ENCODE data around the gene PRRC2B. TPM values are rescaled to one million over a fixed set of nuclear protein-coding genes. Genes with fewer than 3 reads are reported as not detected.
"Not testable (repeated sequence)": the region's sequence is repeated elsewhere in the genome, so short reads cannot be mapped to it uniquely, and the experiment has no call there.

Gene PRRC2B
- 107 TPM for polyA plus RNA-seq (2013, experiment 1 of 2; ENCODE audit: insufficient read length)
- 112 TPM for polyA plus RNA-seq (2013, experiment 2 of 2; ENCODE audit: insufficient read length)

DNA sequence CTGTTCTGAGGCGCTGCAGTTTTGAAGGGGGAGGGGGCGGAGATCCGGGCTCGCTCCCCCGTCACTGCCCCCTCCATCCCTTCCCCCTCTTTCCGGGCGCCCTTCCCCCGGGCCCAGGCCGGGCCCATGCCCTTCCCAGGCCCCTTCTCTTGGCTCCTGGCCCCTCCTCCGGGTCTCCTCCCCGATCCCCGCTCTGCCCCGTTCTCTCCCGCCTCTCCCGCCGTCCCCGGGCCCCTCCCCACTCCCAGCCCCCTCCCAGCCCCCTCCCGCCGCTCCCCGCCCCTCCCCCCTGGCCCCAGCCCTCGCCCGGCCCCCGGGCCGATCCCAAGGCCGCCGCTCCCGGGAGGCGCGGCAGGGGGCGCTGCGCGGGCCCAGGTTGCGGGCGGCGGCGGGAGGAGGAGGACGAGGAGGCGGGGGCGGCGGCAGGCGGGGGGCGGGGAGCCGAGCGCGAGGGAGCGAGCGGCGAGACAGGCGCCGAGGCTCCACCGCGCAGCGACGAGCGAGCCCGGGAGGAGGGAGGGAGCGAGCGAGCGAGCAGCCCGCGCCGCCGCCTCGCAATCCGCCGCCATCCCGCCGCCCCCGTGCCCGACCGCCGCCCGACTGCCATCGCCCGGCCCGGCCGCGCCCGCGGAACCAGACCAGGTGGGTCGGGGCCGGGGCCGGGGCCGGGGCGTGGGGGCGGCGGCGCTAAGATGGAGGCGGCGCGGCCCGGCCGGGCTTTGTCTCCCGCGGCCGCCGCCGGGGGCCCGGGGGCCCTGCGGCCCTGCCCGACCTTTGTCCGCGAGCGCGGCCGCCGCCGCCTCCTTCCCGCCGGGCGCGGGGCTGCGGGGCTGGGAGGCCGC is at the start of gene PRRC2B:
PRRC2B (plus strand) TSS at position 465 of the 842 bp plus-strand sequence. CDS start 36,059 bp downstream, outside the sequence.
- DNase-seq: peak; percentile 87

DNA sequence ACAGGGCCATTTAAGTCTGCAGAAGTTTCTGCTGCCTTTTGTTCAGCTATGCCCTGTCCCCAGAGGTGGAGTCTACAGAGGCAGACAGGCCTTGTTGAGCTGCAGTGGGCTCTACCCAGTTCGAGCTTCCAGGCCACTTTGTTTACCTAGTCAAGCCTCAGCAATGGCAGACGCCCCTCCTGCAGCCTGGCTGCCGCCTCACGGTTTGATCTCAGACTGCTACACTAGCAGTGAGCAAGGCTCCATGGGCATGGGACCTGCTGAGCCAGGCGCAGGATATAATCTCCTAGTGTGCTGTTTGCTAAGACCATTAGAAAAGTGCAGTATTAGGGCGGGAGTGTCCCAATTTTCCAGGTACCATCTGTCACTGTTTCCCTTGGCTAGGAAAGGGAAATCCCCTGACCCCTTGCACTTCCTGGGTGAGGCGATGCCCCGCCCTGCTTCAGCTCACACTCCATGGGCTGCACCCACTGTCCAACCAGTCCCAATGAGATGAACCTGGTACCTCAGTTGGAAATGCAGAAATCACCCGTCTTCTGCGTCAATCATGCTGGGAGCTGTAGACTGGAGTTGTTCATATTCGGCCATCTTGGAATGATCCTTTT is 48.9 kb upstream of the PRRC2B start:
- not testable (repeated sequence) for DNase-seq

DNA sequence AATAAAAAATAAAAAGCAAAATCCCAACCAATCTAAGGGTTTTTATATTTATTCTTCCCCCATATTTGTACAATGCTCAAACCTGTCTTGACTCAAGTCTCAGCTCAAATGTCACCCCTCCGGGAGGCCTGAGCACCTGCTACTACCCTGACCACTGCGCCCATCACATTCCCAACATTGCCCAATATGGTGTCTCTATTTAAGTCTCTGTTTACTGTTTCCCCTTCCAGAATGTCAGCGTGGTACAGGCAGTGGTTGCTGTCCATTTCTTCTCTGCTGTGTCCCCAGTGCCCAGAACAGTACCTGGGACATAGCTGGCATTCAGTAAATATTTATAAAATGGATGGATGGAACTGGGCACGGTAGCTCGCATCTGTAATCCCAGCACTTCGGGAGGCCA is 47.3 kb upstream of the PRRC2B start:
- DNase-seq: no peak

DNA sequence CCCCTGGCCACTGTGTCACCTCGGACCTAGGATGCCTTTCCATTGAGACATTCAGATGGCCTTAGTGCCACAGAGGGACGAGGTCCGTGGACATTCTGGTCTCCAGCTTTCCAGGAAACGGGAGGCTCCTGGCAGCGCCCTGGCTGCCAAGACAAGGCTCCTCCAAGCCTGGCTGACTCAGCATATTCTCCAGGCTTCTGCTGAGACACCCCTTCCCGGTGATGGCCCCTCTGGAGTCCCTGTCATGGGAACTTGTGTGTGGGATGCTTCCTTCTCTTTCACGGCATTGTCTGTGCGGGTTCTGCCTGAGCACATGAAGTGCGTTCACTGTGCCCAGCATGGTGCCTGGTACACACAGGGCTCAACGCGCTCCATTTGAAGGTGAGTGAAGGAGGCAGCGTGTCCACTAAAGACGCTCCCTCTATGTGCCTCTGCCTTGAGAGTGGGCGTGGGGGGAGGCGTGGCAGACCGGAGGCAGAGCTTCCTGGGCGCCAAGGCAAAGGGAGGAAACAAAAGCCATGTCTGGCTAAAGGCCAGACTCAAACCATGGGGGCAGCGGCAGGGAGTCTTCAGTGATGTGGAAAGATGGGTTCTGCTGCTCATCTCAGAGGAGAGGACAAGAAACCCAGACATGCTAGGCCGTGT is 46.4 kb upstream of the PRRC2B start:
- no peak for DNase-seq

DNA sequence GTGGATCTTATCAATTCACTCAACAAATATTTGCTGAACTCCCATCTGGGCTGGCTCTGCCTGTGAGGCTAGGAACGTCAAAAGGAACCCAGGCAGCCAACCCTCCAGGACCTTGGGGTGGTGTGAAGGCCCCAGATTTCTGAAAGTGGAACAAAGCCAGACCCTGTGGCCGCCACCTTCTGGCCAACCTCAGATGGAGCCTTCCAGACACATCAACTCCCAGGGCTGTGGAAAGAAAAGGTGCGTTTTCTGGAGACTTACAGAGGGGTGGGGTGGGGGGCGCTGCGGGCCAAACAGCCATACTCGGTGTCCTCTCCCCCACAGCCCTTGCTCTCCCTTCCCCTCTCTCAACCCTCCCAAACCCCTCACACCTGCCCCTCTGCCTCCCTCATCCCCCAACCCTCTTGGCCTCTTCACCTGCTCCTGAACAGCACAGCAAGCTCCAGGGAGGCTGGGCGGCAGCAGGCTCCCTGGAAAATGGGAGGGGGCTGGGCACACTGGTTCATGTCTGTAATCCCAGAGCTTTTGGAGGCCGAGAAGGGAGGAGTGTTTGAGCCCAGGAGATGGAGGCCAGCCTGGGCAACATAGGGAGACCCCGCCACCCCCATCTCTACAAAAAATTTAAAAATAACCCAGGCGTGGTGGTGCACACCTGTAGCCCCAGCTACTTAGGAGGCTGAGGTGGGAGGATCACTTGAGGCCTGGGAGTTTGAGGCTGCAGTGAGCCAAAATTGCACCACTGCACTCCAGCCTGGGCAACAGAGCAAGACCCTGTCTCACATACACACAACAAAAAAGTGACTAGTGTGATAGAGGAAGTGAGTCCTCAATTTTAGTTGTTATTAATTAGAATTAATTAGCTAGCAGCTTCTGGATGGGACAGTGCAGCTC is 45.0 kb upstream of the PRRC2B start:
- DNase-seq: no peak

DNA sequence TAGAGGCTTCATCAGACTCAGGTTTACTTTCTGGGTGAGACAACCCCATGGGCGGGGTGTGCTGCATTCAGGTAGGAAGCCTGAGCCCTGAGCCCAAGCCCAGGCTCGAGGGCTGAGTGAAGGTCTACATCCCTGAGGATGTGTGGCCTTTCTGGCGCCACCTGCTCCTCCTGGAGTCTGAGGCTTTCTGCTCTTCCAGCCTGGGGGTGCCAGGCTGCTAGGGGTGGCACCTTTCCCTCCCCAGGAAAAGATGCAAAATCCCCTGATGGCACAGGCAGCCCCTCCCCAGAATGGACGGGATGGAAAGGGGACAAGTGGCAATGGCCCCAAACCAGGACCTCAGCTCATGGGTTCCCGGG is 44.4 kb upstream of the PRRC2B start:
- no peak for DNase-seq

DNA sequence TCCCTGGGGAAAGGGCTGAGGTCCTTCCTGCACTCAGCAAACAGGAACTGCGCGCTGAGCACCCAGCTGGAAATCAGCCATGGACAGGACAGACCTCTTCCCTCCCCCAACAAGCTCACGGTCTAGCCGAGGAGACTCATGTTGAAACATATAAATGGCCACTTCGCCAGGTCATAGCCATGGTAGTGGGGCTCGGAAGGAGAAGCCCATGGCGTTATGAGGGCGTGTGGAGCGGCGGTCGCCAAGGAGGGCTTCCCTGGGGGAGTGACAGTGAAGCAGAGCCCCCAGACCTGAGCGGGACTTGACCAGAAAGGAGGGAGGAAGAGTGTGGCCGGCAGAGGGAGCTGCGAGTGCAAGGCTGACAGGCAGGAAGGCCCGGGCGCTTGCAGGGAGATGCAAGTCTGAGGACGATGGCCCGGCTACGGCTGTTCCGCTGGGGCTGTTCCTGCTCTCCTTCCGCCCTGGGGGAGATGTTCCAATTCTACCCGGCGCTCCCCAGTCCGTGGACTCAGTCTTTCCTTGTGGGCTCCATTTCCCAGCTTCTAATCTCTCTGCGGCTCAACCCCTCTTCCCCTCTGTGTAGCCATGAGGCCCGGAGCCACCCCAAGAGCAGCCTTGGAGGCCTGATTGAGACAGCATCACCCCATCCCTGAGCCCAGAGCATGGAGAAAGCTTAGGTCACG is 43.9 kb upstream of the PRRC2B start:
- DNase-seq: peak; percentile 80

DNA sequence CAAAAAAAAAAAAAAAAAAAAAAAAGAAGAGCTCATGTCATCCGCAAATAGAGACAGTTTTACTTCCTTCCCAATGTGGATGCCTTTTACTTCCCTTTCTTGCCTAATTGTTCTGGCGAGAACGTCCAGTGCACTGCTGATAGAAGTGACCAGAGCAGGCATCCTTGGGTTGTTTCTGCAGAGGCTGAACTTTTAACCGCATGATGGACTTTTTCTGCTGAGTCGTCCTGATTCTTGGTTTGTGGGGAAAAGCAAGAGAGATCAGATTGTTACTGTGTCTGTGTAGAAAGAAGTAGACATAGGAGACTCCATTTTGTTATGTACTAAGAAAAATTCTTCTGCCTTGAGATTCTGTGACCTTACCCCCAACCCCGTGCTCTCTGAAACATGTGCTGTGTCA is 37.4 kb upstream of the PRRC2B start:
- DNase-seq: not testable (repeated sequence)

DNA sequence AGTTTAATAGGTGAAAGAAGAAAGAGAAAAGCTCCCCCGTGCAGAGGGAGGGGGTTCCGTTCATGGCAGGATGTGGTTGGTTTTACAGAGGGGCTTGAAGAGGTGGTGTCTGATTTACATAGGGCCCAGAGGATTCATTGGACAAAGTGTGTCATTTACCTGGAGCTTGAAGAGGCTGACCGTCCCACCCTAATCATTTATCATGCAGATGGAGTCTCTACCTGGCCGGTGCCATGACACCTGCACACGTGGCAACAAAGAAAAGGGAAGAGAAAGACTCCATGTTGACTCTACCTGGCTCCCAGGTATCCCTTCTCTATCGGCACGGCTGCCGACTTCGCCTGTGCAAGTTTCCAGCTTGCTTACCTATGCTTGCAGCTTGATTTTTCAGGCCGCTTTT is 35.3 kb upstream of the PRRC2B start:
- DNase-seq: no peak

DNA sequence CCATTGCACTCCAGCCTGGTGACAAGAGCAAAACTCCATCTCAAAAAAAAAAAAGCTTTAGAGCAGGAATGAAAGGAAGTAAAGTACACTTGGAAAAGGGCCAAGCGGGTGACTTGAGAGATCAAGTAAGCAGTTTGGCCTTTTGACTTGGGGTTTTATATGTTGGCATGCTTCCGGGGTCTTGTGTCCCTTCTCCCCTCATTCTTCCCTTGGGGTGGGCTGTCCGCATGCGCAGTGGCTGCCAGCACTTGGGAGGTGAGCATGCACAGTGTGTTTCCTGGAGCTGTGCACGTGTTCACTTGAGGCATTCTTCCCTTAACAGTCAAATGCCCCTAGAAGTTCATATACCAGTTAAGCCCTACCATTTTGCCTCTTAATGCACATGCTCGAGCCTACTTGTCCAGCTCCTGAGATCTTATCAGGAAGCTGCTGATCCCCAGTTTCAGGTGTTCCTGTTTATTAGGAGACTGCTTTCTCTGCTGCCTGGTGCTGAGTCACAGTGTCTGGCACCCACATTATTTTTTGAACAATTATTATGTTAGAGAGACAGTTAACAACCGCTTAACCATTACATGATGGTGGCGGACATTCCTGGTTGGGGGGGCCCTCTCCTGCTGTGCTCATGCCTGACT is 32.6 kb upstream of the PRRC2B start:
- no peak for DNase-seq

DNA sequence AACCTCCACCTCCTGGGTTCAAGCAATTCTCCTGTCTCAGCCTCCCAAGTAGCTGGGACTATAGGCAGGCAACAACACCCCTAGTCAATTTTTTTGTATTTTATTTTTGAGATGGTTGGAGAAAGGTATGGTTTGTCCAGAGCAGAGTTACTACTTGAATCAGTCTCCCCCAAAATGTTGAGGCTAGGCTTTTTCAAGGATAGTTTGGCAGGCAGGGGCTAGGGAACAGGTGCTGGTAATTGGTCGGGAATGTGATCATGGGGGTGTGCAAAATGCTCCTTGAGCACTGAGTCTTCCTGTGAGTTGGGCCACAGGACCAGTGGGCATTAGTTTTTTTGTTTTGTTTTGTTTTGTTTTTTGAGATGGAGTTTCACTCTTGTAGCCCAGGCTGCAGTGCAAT is 28.3 kb upstream of the PRRC2B start:
- DNase-seq: no peak

DNA sequence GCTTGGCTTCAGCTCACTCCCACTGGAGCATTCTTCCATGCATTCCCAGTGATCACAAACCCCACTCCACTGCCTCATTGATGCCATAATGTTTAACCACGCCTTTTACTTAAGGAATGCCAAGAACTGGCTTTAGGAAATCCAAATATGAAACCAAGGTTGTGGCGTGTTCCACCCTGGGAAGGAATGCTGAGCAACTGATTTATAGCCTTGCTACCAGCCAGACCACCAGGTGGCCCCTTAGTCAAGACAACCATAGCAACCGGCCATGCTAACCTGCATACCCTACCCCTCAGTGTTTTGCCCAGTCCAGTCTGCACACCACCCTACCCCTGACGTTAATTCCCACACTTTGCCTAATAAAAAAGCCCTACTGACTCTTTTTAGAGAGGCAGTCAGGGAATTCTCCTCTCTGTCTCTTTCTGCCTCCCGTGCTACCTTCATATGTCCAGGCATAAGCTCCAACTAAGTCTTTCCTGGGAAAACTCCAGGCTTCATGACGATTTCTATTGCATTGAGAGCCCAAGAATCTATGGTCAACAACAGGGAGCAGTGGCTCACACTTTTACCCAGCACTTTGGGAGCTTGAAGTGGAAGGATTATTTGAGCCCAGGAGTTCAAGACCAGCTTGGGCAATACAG is 27.0 kb upstream of the PRRC2B start:
- peak; percentile 78 for DNase-seq

DNA sequence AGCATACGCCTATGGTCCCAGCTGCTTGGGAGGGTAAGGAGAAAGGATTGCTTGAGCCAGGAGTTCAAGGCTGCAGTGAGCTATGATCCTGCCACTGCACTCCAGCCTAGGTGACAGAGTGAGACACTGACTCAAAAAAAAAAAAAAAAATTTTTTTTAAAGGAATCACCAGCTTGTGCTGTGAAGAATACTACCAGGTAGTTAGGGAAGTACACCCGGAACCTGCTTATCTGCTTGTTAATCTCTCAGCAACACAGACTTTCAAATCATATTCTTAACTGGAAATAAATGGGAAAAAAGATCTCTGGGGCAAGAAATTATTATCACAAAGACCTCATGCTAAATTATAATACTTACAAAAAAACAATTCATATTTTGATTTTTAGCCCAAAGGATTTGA is 26.4 kb upstream of the PRRC2B start:
- no peak for DNase-seq

DNA sequence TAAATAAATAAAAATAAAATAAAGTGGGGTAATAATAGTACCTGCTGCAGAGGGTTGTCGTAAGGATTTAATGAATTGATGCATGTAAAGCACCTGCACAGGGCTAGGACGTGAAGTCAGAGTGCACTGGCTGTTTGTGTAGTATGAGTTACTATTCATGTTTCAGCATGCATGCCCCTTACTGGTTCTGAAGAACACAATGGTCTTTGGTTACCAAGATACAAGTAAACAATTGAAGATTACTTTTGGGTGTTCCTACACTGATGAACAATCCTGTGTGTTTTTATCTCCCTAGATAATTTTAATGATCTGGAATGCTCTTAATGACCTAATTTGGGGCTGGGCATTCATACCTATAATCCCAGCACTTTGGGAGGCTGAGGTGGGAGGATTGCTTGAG is 23.2 kb upstream of the PRRC2B start:
- DNase-seq: no peak

DNA sequence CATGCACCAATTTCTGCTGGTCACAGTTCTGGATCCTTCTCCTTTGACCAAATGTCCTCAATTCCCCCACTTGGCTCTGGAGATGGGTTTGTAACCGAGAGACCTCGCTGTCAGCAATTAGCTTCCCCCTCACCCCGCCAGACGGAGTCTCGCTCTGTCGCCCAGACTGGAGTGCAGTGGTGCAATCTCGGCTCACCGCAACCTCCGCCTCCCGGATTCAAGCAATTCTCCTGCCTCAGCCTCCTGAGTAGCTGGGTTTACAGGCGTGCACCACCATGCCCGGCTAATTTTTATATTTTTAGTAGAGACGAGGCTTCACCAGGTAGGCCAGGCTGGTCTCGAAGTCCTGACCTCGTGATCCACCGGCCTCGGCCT is 21.3 kb upstream of the PRRC2B start:
- not testable (repeated sequence) for DNase-seq

DNA sequence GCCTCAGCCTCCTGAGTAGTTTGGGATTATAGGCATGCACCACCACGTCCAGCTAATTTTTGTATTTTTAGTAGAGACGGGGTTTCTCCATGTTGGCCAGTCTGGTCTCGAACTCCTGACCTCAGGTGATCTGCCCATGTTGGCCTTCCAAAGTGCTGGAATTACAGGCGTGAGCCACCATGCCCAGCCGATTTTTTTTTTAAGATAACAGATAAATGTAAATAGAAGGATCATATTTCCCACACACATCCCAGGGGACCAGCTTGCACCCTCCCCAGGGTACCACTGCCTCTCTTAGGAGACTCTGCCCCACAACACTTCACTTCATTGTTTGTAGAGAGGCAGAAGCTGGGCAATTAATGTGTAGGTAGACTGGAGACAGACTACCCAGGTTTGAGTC is 19.2 kb upstream of the PRRC2B start:
- DNase-seq: not testable (repeated sequence)

DNA sequence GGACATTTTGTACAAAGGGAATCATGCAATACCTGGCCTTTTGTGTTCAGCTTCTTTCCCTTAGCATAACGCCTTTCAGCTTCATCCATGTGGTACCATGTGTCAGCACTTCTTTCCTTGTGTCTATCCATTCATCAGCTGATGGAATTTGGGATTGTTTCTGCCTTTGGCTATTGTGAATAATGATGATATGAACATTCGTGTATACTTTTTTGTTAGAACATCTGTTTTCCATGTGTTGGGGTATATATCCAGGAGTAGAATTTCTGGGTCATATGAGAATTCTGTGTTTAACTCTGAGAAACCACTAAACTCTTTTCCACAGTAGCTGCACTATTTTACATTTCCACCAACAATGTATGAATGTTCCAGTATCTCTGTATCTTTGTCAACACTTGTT is 14.8 kb upstream of the PRRC2B start:
- DNase-seq: no peak

DNA sequence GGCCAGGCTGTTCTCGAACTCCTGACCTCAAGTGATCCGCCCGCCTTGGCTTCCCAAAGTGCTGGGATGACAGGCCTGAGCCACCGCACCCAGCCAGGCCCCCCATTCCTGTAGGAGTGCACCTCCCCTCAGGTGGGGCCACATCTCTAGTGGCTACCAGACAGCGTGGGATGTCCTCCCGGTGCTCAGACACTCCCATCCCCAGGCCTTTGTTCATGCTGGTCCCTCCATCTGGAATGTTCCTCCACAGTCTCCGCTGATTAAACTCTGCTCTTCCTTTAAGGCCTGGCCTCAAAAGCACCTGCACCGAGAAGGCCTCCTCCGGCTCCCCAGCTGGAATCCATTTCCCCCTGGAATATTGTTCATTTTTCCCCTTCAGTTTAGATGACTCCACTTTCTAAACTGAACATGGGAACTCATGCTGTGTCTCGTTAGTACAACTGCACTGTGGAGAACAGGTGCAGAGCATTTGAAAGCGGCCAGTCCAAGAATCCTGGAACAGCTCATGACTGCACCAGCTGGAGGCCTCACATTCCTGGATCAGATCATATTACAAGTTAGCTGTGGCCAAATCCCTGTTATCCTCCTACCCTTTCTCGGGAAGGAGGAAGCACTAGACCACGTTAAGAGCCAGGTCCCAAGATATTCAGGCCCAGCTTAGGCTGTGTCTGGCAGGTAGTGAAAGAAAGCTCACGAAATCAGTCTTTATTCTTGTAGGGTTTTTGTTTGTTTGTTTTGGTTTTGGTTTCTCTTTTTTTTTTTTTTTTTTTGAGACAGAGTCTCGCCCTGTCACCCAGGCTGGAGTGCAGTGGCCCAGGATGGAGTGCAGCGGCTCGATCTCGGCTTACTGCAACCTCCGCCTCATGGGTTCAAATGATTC is 10.8 kb upstream of the PRRC2B start:
- peak; percentile 72 for DNase-seq

DNA sequence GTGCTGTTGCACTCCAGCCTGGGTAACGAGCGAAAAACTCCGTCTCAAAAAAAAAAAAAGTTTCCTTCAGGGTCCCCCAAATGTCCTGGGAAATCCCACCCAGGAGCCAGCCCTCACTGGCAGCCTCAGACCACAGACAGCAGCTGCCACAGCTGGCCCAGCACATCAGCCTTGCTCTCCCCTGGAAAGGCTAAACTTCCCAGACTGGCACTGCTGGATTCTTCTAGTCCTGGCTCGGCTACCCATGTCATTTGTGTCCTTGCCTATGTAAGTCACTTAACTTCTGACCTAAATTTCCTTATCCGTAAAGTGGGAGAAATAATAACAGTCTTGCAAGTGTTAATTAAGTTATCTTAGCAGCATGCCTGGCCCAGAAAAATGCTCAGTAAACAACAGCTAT is 8.6 kb upstream of the PRRC2B start:
- DNase-seq: no peak

DNA sequence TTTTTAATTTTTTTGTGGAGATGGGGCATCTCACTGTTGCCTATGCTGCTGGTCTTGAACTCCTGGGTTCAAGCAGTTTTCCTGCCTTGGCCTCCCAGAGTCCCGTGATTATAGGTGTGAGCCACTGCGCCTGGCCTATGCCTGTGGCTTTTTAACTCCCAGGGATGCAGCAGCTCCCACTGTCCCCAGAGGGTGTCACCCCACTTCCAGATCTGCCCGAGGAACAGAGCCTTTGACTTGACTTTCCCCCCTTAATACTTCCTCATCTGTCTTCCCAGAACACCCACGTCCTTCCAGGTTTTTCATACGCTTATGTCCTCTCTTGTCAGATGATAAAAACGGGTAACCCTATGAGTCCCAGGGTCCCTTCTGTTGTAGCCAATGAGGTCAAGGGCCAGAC is 7.6 kb upstream of the PRRC2B start:
- DNase-seq: no peak

Data from fibroblast of skin of scalp (primary cell).